ENCODE measurements around the gene MMAB.

DNA sequence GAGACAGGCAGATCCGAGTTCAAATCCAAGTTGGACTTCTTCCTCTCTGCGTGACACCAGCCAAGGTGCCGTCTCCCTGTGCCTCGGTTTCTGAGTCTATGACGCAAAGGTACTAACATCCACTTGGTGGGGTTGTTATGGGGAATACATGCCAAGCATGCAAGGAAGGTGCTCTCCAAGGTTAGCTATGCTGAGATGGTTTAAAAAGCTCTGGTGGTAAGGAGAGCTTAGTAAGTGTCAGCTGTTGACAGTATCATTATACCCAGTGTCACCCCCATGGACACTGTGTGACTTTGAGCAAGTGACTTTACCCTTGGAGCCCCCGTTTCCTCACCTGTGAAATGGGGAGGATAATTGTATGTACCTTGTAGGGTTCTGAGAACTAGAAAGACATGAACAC lies 22.2 kb downstream of the MMAB start:
- TF ChIP-seq, protein P1, sequence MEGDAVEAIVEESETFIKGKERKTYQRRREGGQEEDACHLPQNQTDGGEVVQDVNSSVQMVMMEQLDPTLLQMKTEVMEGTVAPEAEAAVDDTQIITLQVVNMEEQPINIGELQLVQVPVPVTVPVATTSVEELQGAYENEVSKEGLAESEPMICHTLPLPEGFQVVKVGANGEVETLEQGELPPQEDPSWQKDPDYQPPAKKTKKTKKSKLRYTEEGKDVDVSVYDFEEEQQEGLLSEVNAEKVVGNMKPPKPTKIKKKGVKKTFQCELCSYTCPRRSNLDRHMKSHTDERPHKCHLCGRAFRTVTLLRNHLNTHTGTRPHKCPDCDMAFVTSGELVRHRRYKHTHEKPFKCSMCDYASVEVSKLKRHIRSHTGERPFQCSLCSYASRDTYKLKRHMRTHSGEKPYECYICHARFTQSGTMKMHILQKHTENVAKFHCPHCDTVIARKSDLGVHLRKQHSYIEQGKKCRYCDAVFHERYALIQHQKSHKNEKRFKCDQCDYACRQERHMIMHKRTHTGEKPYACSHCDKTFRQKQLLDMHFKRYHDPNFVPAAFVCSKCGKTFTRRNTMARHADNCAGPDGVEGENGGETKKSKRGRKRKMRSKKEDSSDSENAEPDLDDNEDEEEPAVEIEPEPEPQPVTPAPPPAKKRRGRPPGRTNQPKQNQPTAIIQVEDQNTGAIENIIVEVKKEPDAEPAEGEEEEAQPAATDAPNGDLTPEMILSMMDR (IDR thresholded peaks at IDR 0.05), result no peak
- TF ChIP-seq POLR2A (IDR thresholded peaks at IDR 0.05), result no peak
